ENCODE results near the gene PHRF1.

PHRF1 gene

DNA sequence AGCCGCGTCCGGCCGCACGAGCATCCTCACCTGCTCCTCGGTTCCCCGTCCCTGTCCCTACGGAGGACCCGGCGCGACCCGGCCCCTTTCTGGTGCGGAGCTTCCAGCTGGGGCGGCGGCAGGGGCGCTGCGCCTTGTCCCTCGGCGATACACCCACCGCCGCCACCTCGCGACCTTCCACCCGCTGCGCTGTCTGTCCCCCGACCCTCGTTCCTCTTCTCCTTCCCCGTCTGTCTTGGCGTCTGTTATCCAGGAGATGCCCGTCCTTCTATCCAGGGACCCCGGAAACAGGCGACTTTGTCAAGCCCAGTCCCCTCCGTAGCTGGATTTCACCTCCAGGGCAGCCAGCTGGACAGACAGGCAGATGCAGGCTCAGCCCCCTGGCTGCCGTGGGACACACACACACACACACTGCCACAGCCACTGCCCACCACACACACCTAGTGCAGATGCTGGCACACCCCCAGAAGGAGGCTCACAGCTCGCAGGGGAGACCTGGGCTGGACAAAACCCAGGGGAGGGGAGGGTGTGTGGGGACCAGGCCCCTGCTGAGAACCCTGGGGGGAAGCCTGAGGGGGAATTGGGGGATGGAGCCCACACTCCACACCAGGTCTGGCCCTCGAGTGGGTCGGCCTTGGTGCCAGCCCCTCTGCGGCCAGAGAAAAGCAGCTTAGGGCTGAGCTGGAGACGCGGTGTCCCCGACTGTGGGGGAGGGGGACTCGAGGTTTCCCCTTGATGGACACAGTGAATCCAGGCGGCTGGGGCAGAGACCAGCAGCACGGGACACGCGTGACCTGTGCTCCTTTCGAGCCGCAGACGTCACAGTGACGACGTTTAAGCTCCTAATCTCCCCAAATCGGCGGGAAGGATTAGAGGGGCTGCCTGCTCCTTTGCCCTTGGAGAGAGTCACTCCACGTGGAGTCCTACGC, 61.6 kb downstream of the PHRF1 start:
- Histone ChIP-seq H3K27me3 (peaks cover 62% of the 10 kb centered on the region), H4K20me1 (peaks cover 91% of the 10 kb centered on the region)

DNA sequence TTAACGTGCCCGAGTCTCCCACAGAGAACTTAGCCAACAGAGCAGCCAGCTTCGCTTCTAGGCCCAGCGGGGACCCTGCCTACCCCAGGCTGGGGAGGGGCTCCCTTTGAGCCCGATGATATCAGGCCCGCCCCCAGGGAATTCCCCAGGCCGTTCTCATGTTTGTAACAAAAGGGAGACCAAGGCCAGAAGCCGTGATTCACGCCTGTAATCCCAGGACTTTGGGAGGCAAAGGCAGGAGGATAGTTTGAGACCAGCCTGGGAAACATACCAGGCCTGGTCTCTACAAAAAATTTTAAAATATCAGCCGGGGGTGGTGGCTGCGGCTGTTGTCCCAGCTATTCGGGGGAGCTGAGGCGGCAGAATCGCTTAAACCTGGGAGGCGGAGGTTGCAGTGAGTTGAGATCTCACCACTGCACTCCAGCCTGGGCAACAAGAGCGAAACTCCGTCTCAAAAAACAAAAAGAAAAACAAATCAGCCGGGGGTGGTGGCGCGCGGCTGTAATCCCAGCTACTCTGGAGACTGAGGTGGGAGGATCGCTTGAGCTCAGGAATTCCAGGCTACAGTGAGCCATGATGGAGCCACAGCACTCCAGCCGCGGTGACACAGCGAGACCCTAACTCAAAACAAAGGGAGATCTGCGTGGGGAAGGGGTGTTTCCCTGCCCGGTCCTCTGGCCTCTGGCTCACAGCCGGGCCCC, 62.5 kb downstream of the PHRF1 start:
- peaks cover 46% of the 10 kb centered on the region for H3K36me3 ChIP-seq

More for the DNA sequence above, 61.6 kb downstream of the PHRF1 start:
- no peak for TF ChIP-seq Cebpa-rat (IDR thresholded peaks at IDR 0.05)
- no peaks in the 10 kb centered on the region for H3K9me3 ChIP-seq
- H3K4me3 ChIP-seq = no peak overlapping the region
- H3K4me1 ChIP-seq = peaks cover 54% of the 10 kb centered on the region
- H3K4me2 ChIP-seq = no peak overlapping the region
- H3K36me3 ChIP-seq = peaks cover 38% of the 10 kb centered on the region
- H3K9ac ChIP-seq = no peak overlapping the region
- H3K27ac ChIP-seq = no peak overlapping the region

DNA sequence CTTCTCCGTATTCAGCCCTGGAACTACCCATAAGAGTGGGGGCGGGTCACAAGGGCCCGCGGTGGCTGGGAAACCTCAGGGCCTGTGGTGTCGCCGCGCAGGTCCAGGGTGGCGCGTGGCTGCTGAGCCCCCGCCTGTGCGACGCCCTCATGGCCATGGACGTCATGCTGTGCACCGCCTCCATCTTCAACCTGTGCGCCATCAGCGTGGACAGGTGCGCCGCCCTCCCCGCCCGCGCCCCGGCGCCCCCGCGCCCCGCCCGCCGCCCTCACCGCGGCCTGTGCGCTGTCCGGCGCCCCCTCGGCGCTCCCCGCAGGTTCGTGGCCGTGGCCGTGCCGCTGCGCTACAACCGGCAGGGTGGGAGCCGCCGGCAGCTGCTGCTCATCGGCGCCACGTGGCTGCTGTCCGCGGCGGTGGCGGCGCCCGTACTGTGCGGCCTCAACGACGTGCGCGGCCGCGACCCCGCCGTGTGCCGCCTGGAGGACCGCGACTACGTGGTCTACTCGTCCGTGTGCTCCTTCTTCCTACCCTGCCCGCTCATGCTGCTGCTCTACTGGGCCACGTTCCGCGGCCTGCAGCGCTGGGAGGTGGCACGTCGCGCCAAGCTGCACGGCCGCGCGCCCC, 63.2 kb downstream of the PHRF1 start:
- Histone ChIP-seq H3K9ac (no peak overlapping the region), H3K4me2 (peak overlapping the region; percentile 89), H4K20me1 (peaks cover 95% of the 10 kb centered on the region), H3K9me3 (no peaks in the 10 kb centered on the region), H3K4me3 (no peak overlapping the region), H3K27me3 (peaks cover 62% of the 10 kb centered on the region), H3K27ac (no peak overlapping the region), H3K36me3 (peaks cover 52% of the 10 kb centered on the region), H3K4me1 (peaks cover 40% of the 10 kb centered on the region)
- TF ChIP-seq Cebpa-rat (IDR thresholded peaks at IDR 0.05) = no peak

More for the DNA sequence above, 62.5 kb downstream of the PHRF1 start:
- no peaks in the 10 kb centered on the region for H3K9me3 ChIP-seq
- no peak for TF ChIP-seq Cebpa-rat (IDR thresholded peaks at IDR 0.05)
- peak overlapping the region; percentile 89 for H3K4me2 ChIP-seq
- peaks cover 44% of the 10 kb centered on the region for H3K4me1 ChIP-seq
- peaks cover 62% of the 10 kb centered on the region for H3K27me3 ChIP-seq
- H3K9ac ChIP-seq = no peak overlapping the region
- no peak overlapping the region for H3K27ac ChIP-seq
- H4K20me1 ChIP-seq = peaks cover 94% of the 10 kb centered on the region
- no peak overlapping the region for H3K4me3 ChIP-seq

DNA sequence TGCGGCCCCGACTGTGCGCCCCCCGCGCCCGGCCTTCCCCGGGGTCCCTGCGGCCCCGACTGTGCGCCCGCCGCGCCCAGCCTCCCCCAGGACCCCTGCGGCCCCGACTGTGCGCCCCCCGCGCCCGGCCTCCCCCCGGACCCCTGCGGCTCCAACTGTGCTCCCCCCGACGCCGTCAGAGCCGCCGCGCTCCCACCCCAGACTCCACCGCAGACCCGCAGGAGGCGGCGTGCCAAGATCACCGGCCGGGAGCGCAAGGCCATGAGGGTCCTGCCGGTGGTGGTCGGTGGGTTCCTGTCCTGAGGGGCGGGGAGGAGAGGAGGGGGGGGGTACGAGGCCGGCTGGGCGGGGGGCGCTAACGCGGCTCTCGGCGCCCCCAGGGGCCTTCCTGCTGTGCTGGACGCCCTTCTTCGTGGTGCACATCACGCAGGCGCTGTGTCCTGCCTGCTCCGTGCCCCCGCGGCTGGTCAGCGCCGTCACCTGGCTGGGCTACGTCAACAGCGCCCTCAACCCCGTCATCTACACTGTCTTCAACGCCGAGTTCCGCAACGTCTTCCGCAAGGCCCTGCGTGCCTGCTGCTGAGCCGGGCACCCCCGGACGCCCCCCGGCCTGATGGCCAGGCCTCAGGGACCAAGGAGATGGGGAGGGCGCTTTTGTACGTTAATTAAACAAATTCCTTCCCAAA, 63.9 kb downstream of the PHRF1 start:
- peaks cover 95% of the 10 kb centered on the region for H4K20me1 ChIP-seq
- H3K4me1 ChIP-seq = peaks cover 42% of the 10 kb centered on the region
- H3K9me3 ChIP-seq = no peaks in the 10 kb centered on the region
- H3K4me3 ChIP-seq = peak overlapping the region; percentile 37; the same call in 1 of the 2 replicates
- H3K27ac ChIP-seq = no peak overlapping the region
- peaks cover 56% of the 10 kb centered on the region for H3K36me3 ChIP-seq
- H3K27me3 ChIP-seq = peaks cover 62% of the 10 kb centered on the region
- H3K9ac ChIP-seq = no peak overlapping the region
- TF ChIP-seq Cebpa-rat (IDR thresholded peaks at IDR 0.05) = no peak
- peak overlapping the region; percentile 89 for H3K4me2 ChIP-seq

DNA sequence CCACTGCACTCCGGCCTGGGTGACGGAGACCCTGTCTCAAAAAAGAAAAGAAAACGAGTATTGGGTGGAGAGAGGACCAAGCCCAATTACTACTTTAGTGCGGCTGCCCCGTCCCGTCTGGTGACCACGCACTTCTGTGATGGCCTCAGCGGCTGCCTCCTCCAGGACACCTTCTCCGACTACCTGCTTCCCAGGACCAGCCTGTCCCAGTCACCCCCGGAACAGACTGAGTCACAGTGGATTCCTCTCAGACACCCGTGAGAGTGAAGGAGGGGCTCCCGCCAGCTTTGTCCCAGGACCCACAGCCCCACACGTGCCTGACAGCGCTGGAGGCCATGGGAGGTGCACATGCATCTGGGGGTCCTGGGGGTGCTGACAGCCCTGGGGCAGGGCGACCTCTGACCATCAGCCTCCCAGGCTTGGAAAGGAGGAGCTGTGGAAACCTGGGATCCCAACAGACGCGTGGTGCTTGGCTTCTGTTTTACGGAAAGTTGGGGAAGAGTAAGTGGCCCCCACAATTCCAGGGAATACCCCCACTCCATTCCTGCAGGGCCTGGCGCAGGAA, 65.6 kb downstream of the PHRF1 start:
- Histone ChIP-seq H4K20me1 (peaks cover 97% of the 10 kb centered on the region), H3K9ac (no peak overlapping the region), H3K4me2 (no peak overlapping the region), H3K27me3 (peaks cover 54% of the 10 kb centered on the region), H3K4me1 (peaks cover 59% of the 10 kb centered on the region), H3K9me3 (no peaks in the 10 kb centered on the region), H3K4me3 (no peak overlapping the region), H3K36me3 (peaks cover 63% of the 10 kb centered on the region), H3K27ac (no peak overlapping the region)
- TF ChIP-seq Cebpa-rat (IDR thresholded peaks at IDR 0.05) = no peak

DNA sequence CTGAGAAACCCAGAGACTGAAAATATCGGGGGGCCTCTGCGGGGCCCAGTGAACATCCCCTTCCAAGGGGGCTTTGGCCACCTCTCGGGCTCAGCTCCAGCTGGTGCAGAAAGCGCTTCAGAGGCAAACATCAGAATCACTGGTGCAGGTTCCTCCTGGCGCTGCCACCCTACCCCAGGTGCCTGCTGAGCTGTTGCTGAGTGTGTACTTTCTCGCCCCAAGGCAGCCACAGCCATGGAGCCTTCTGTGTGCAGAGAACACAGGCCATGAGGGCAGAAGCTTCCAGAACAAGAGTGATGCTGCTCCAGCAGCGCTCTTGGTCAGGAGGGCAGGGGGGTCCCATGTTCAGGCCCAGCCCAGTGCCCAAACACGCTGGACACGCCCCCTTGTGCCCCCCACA, 67.1 kb downstream of the PHRF1 start:
- H3K27me3 ChIP-seq = peaks cover 39% of the 10 kb centered on the region
- H3K4me2 ChIP-seq = no peak overlapping the region
- H3K4me3 ChIP-seq = no peak overlapping the region
- H4K20me1 ChIP-seq = peaks cover 90% of the 10 kb centered on the region
- no peak for TF ChIP-seq Cebpa-rat (IDR thresholded peaks at IDR 0.05)
- peaks cover 66% of the 10 kb centered on the region for H3K4me1 ChIP-seq
- H3K9ac ChIP-seq = no peak overlapping the region
- peaks cover 64% of the 10 kb centered on the region for H3K36me3 ChIP-seq
- H3K27ac ChIP-seq = no peak overlapping the region
- H3K9me3 ChIP-seq = no peaks in the 10 kb centered on the region

DNA sequence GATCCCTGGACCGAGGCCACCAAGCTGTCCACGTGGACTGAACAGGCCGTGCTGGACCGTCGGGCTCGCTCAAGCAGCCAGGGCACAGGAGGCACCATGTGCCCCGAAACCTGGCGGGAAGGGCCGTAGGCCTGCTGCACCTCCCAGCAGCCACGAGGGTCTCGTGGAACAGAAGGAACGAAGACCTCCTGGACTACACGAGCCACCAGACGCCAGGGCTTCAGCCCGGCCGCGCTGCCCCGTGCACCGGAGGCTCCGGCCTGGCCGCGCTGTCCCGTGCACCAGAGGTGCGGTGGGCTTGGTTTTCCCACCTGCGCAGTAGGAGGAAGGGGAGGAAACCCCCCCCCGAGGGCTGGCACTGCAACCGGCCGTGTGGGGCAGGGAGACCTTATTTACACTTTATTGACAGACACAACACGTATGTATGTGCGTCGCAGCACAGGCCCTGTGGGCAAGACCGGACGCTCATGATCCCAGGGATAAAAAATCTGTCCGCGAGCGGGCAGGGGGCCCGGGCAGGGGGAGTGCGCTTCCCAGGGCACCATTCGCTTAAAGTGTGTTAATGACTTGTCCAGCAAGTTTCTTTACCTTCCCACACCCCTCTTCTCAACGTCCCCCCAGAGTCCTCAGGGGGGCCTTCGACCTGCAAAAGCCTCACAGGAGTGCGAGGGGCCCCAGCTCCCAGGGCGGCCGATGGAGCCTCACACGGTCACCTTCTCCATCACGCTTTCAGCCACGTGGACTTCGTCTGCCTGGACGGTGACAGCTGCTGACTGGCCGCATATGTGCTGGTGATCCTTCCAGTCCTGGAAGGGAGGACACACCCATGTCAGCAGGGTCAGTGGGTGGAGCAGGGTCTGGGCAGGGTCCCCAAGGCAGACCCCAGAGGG, 67.8 kb downstream of the PHRF1 start:
- H3K27ac ChIP-seq = no peak overlapping the region

DNA sequence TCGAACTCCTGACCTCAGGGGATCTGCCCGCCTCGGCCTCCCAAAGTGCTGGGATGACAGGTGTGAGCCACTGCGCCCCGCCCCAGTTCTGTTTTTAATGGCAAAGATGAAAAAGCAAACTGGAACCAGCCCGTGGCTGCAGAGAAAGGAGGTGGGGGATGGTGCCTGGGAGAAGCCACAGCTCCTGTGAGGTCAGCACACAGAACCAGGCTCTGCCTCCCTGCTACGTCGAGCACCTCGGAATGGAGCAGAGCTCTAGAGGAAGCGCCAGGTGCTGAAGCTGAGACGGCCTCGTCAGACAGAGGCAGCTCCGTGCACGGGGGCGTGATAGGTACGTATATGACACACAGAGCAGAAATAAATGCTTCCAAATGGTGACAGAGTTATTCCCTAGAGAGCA, 69.3 kb downstream of the PHRF1 start:
- H3K4me2 ChIP-seq = peak overlapping the region; percentile 82
- no peak for TF ChIP-seq Cebpa-rat (IDR thresholded peaks at IDR 0.05)
- H3K36me3 ChIP-seq = peaks cover 77% of the 10 kb centered on the region
- peaks cover 69% of the 10 kb centered on the region for H4K20me1 ChIP-seq
- no peak overlapping the region for H3K9ac ChIP-seq
- H3K9me3 ChIP-seq = no peaks in the 10 kb centered on the region
- H3K27ac ChIP-seq = 0 out of 2 replicates have a peak overlapping the region, but pooled peaks have one; percentile 9
- peaks cover 53% of the 10 kb centered on the region for H3K4me1 ChIP-seq
- H3K27me3 ChIP-seq = peaks cover 17% of the 10 kb centered on the region
- H3K4me3 ChIP-seq = no peak overlapping the region

More for the DNA sequence above, 67.8 kb downstream of the PHRF1 start:
- H4K20me1 ChIP-seq = peaks cover 83% of the 10 kb centered on the region
- TF ChIP-seq Cebpa-rat (IDR thresholded peaks at IDR 0.05) = no peak
- peaks cover 32% of the 10 kb centered on the region for H3K27me3 ChIP-seq
- peaks cover 64% of the 10 kb centered on the region for H3K36me3 ChIP-seq
- no peak overlapping the region for H3K4me3 ChIP-seq
- H3K9ac ChIP-seq = no peak overlapping the region
- H3K4me2 ChIP-seq = no peak overlapping the region
- peaks cover 62% of the 10 kb centered on the region for H3K4me1 ChIP-seq
- no peaks in the 10 kb centered on the region for H3K9me3 ChIP-seq
